ENCODE data around the gene MGAT5. TPM values are rescaled to one million over a fixed set of nuclear protein-coding genes. Genes with fewer than 3 reads are reported as not detected.

The MGAT5 gene
- total RNA-seq, 1 experiment from 2014 or later = 22.1 TPM

DNA sequence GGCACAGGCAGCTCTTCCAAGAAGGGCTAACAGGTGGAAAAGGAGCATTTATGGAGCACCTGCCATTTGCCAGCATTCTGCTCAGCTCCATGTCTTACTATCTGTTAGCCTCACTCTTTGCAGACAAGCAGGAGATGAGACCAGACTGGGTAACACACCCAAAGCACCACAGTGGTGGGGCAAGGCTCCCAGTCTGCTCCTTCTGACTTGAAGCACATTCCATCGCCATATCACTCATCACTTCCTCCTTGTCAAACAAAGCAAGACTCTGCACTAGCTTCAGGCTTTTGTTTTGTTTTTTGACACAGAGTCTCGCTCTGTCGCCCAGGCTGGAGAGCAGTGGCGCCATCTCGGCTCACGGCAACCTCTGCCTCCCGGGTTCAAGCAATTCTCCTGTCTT lies 182.8 kb downstream of the MGAT5 start:
- Histone ChIP-seq H3K27me3 (replicated peaks; ENCODE audit: control insufficient read depth, insufficient read depth, low read length) (no peaks in the 10 kb centered on the region), H3K4me3 (ENCODE audit: low read depth, low read length) (no peak overlapping the region), H3K36me3 (ENCODE audit: control insufficient read depth, insufficient read depth, low read length) (peaks cover 2% of the 10 kb centered on the region; the same call in 1 of the 2 replicates), H3K4me1 (peaks cover 28% of the 10 kb centered on the region), H3K9me3 (no peaks in the 10 kb centered on the region)
- no peaks in the 10 kb centered on the region for H3K27me3 Mint-ChIP-seq (ENCODE audit: insufficient read depth, unreplicated experiment)
- CTCF ChIA-PET = interaction anchor here (1.0 to 1.4 kb wide), 3 partner anchors 14 to 27 kb away, joined by 3 to 8 read pairs (median 7); no protein-coding TSS in a partner anchor
- TF ChIP-seq, protein P1, sequence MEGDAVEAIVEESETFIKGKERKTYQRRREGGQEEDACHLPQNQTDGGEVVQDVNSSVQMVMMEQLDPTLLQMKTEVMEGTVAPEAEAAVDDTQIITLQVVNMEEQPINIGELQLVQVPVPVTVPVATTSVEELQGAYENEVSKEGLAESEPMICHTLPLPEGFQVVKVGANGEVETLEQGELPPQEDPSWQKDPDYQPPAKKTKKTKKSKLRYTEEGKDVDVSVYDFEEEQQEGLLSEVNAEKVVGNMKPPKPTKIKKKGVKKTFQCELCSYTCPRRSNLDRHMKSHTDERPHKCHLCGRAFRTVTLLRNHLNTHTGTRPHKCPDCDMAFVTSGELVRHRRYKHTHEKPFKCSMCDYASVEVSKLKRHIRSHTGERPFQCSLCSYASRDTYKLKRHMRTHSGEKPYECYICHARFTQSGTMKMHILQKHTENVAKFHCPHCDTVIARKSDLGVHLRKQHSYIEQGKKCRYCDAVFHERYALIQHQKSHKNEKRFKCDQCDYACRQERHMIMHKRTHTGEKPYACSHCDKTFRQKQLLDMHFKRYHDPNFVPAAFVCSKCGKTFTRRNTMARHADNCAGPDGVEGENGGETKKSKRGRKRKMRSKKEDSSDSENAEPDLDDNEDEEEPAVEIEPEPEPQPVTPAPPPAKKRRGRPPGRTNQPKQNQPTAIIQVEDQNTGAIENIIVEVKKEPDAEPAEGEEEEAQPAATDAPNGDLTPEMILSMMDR (IDR thresholded peaks at IDR 0.05; ENCODE audit: insufficient read depth in 1 of 2, low read depth in 1 of 2, low read length in 1 of 2, severe bottlenecking in 1 of 2, unreplicated experiment in 1 of 2) = no peak
- H3K4me3 Mint-ChIP-seq (ENCODE audit: unreplicated experiment) = no peak overlapping the region
- intact Hi-C loops (cut with micrococcal nuclease; ENCODE audit: unreplicated experiment) = no loop called here
- H3K36me3 Mint-ChIP-seq (ENCODE audit: insufficient read depth, unreplicated experiment) = peaks cover 21% of the 10 kb centered on the region
- no peaks in the 10 kb centered on the region for H3K9me3 Mint-ChIP-seq (ENCODE audit: unreplicated experiment)
- no peak overlapping the region for H3K27ac Mint-ChIP-seq (ENCODE audit: unreplicated experiment)
- POLR2A ChIA-PET = interaction anchor here (0.6 kb wide), 1 partner anchor 161 kb away, joined by 8 read pairs; no protein-coding TSS in a partner anchor
- peaks cover 37% of the 10 kb centered on the region for H3K4me1 Mint-ChIP-seq (ENCODE audit: low read depth, unreplicated experiment)
- BruUV-seq (replicated peaks) = no TSS peak
- no peak for DNase-seq

DNA sequence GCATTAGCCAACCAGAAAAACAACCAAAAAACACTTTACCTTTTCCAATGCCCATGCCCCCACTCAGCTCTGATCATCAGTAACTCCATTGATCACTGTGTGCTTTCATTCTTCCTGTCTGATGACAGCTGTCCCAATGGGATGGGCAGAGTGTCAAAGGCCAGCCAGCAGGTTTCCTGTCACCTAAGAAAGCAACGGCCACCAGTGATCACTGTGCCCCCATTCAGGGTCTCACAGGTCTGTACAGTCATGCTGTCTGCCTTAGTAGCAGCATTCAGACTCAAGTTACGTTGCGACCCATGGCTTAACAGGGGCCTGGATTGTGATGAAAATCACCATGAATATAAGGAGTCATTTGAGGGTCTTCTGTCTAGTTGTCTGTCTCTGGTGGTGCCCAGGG lies 184.5 kb downstream of the MGAT5 start:
- CTCF ChIA-PET = no interaction called here
- H3K27ac Mint-ChIP-seq (ENCODE audit: unreplicated experiment) = no peak overlapping the region
- TF ChIP-seq, protein P1 (IDR thresholded peaks at IDR 0.05; ENCODE audit: insufficient read depth in 1 of 2, low read depth in 1 of 2, low read length in 1 of 2, severe bottlenecking in 1 of 2, unreplicated experiment in 1 of 2) = no peak
- no peaks in the 10 kb centered on the region for H3K27me3 Mint-ChIP-seq (ENCODE audit: insufficient read depth, unreplicated experiment)
- H3K4me3 Mint-ChIP-seq (ENCODE audit: unreplicated experiment) = no peak overlapping the region
- no peaks in the 10 kb centered on the region for H3K9me3 Mint-ChIP-seq (ENCODE audit: unreplicated experiment)
- H3K4me1 Mint-ChIP-seq (ENCODE audit: low read depth, unreplicated experiment) = peaks cover 24% of the 10 kb centered on the region
- no TSS peak for BruUV-seq (replicated peaks)
- POLR2A ChIA-PET = no interaction called here
- H3K4me3 ChIP-seq (ENCODE audit: low read depth, low read length) = no peak overlapping the region
- DNase-seq = no peak
- peaks cover 2% of the 10 kb centered on the region; the same call in 1 of the 2 replicates for H3K36me3 ChIP-seq (ENCODE audit: control insufficient read depth, insufficient read depth, low read length)
- peaks cover 12% of the 10 kb centered on the region for H3K4me1 ChIP-seq
- intact Hi-C loops (cut with micrococcal nuclease; ENCODE audit: unreplicated experiment) = no loop called here
- H3K9me3 ChIP-seq = no peaks in the 10 kb centered on the region
- H3K36me3 Mint-ChIP-seq (ENCODE audit: insufficient read depth, unreplicated experiment) = peaks cover 25% of the 10 kb centered on the region
- H3K27me3 ChIP-seq (replicated peaks; ENCODE audit: control insufficient read depth, insufficient read depth, low read length) = no peaks in the 10 kb centered on the region

DNA sequence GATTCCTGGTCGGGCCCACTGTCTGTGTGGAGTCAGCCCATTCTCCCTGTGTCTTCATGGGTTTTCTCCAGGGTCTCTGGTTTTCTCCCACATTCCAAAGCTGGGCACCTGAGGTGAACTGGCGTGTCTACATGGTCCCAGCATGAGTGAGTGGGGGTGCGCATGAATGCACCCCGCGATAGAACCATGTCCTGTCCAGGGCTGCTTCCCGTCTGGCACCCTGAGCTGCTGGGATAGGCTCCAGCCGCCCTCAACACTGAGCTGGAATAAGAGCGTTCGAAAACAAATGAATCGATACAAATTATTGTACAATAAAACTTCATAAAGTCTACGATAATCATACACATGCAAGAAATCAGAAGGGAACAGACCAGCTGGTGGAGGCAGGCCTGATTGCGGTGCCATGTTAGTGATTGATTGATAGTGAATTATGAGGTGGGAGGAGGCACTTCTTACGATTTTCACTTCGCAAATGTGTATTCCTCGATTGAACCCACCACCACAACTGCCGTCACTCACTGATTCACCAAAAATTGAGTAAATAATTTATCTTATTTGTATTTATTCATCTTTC lies 186.6 kb downstream of the MGAT5 start:
- Mint-ChIP-seq H3K9me3 (ENCODE audit: unreplicated experiment) (no peaks in the 10 kb centered on the region), H3K36me3 (ENCODE audit: insufficient read depth, unreplicated experiment) (peaks cover 20% of the 10 kb centered on the region), H3K4me3 (ENCODE audit: unreplicated experiment) (no peak overlapping the region), H3K27me3 (ENCODE audit: insufficient read depth, unreplicated experiment) (no peaks in the 10 kb centered on the region), H3K27ac (ENCODE audit: unreplicated experiment) (no peak overlapping the region), H3K4me1 (ENCODE audit: low read depth, unreplicated experiment) (peaks cover 6% of the 10 kb centered on the region)
- Histone ChIP-seq H3K4me3 (ENCODE audit: low read depth, low read length) (no peak overlapping the region), H3K36me3 (ENCODE audit: control insufficient read depth, insufficient read depth, low read length) (peaks cover 2% of the 10 kb centered on the region; the same call in 1 of the 2 replicates), H3K9me3 (no peaks in the 10 kb centered on the region), H3K27me3 (replicated peaks; ENCODE audit: control insufficient read depth, insufficient read depth, low read length) (no peaks in the 10 kb centered on the region), H3K4me1 (peaks cover 5% of the 10 kb centered on the region; the same call in 1 of the 2 replicates)
- no TSS peak for BruUV-seq (replicated peaks)
- ChIA-PET POLR2A (no interaction called here), CTCF (interaction anchor here (0.6 to 2.9 kb wide), 2 partner anchors 10 to 324 kb away, joined by 3 to 8 read pairs; no protein-coding TSS in a partner anchor)
- intact Hi-C loops (cut with micrococcal nuclease; ENCODE audit: unreplicated experiment) = no loop called here
- DNase-seq = no peak
- TF ChIP-seq, protein P1 (IDR thresholded peaks at IDR 0.05; ENCODE audit: insufficient read depth in 1 of 2, low read depth in 1 of 2, low read length in 1 of 2, severe bottlenecking in 1 of 2, unreplicated experiment in 1 of 2) = no peak

All from Caco-2 (cell line).